Panc1 (cell line): Measurements from ENCODE around the gene SNRNP25. TPM values are rescaled to one million over a fixed set of nuclear protein-coding genes. Genes with fewer than 3 reads are reported as not detected.
"Not testable (repeated sequence)": the region's sequence is repeated elsewhere in the genome, so short reads cannot be mapped to it uniquely, and the experiment has no call there.

Experiments used
- ATAC-seq: fragments of 200-7000 bp; cut with Tn5 transposase; 2 replicates; pipeline ENCODE4 v1.9.1; 2020; ENCODE audit warnings: mild to moderate bottlenecking, moderate library complexity
- BruUV-seq: library from RNA; stranded (reverse); fragments of 400-500 nt; replicated peaks from 2 replicates; lab custom pipeline; 2021; lab: Mats Ljungman, UMichigan
- CTCF ChIA-PET: fragments of 300-600 bp; sonication (Branson Sonifier 250); formaldehyde crosslinking; loops from one replicate; lab custom pipeline; 2022; ENCODE audit warnings: antibody characterized with exemption; lab: Charles Lee
- POLR2A ChIA-PET: fragments of 300-600 bp; sonication (Branson Sonifier 250); formaldehyde crosslinking; loops from one replicate; lab custom pipeline; 2022; ENCODE audit warnings: antibody characterized with exemption; lab: Charles Lee
- DNase-seq: peaks from one replicate; pipeline ENCODE4 v3.0.0-alpha.2; 2010; ENCODE audit warnings: low read depth, low spot score
- H3K27ac ChIP-seq: 2 replicates; pipeline ENCODE4 v1.5.1; 2011; ENCODE audit warnings: mild to moderate bottlenecking, low read length, inconsistent platforms
- H3K27me3 ChIP-seq: fragments of 200-500 bp; sonication (Bioruptor generic); 2 replicates; pipeline ENCODE4 v1.6.0; 2014; ENCODE audit warnings: low read length, inconsistent platforms; ENCODE audit not compliant: control insufficient read depth, insufficient read depth
- H3K36me3 ChIP-seq: fragments of 200-500 bp; sonication (Bioruptor generic); 2 replicates; pipeline ENCODE4 v1.5.1; 2014; ENCODE audit warnings: inconsistent platforms, mild to moderate bottlenecking, low read length, moderate library complexity; ENCODE audit not compliant: control insufficient read depth, insufficient read depth
- H3K4me1 ChIP-seq: 2 replicates; pipeline ENCODE4 v1.5.1; 2011; ENCODE audit warnings: inconsistent platforms, mild to moderate bottlenecking, low read length, moderate library complexity; ENCODE audit not compliant: control insufficient read depth, insufficient read depth
- H3K4me3 ChIP-seq, 2 experiments: 2 replicates each; pipeline ENCODE4 v1.5.1; 2011 to 2012; ENCODE audit warnings: low read depth in 2 of 2, low read length in 2 of 2, mild to moderate bottlenecking in 2 of 2, inconsistent platforms in 1 of 2, moderate library complexity in 1 of 2
- H3K9me3 ChIP-seq: fragments of 200-500 bp; sonication (Bioruptor generic); 2 replicates; pipeline ENCODE4 v1.5.1; 2014; ENCODE audit warnings: low read depth, mild to moderate bottlenecking, inconsistent platforms, low read length, moderate library complexity; ENCODE audit not compliant: control insufficient read depth, insufficient read depth
- CTCF ChIP-seq: fragments of 450-650 bp; IDR thresholded peaks from 2 replicates; pipeline ENCODE4 v1.5.1; 2017; ENCODE audit warnings: mild to moderate bottlenecking
- POLR2AphosphoS5 ChIP-seq: IDR thresholded peaks from 2 replicates; pipeline ENCODE4 v1.6.1; 2012; ENCODE audit warnings: mild to moderate bottlenecking, low read depth, low read length, moderate library complexity
- REST ChIP-seq, 2 experiments: IDR thresholded peaks; 2 replicates each; pipeline ENCODE4 v1.6.1; 2011 to 2012; ENCODE audit warnings: low read depth in 2 of 2, control low read depth in 1 of 2, low read length in 1 of 2, mild to moderate bottlenecking in 1 of 2, moderate library complexity in 1 of 2; ENCODE audit not compliant: insufficient read depth in 1 of 2
- SIN3A ChIP-seq: IDR thresholded peaks from 2 replicates; pipeline ENCODE4 v1.6.1; 2012; ENCODE audit warnings: low read depth, mild to moderate bottlenecking, low read length, moderate library complexity, borderline replicate concordance; ENCODE audit not compliant: insufficient read depth
- TCF7L2 ChIP-seq: IDR thresholded peaks from 2 replicates; pipeline ENCODE4 v1.6.1; 2011; ENCODE audit warnings: mild to moderate bottlenecking, low read depth, low read length, inconsistent platforms
- in situ Hi-C: cut with HindIII; loops from 2 replicates; pipeline ENCODE4 v1.10.0; 2016; ENCODE audit warnings: low sequenced_read_pairs, low pct_unique_long_range_greater_than_20kb
- intact Hi-C: fragments of 100-400 bp; cut with micrococcal nuclease; formaldehyde crosslinking; loops from one replicate; pipeline ENCODE4 v1.10.0; 2022; ENCODE audit not compliant: unreplicated experiment
- total RNA-seq: library from RNA; stranded (reverse); gene quantifications from one replicate; pipeline ENCODE4 v1.2.1, GENCODE V29; 2021; ENCODE audit not compliant: unreplicated experiment

The SNRNP25 gene
- total RNA-seq, 1 experiment from 2014 or later, result 83.5 TPM

DNA sequence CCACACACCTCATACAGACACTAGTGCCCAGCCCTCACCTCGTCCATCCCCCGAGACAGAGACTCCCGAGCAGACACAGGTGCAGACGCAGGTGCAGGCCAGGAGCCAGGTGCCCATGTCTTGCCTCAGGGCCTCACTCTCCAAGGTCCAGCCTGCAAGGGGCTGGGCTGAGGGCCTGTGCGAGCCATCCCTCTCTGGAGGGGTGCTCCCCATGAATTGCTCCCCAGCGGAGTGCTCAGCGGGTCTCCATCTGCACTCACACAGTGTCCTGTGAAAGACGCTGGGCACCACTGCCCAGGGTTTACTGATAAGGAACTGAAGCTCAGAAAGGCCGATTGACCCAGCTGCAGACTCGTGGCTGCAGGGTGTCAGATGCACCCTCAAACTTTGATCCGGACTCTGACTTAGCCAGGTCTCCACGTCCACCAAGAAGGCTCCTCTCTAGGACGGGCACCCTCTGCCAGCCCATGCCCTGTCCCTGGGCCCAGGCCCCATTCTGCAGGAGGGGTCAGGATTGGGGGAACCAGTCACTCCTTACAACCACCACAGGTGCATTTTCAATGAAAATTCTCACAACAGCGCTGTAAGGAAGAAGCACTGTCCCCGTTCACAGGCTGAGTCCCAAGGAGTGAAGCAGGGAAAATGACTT, 17.2 kb upstream of the SNRNP25 start:
- Histone ChIP-seq H3K27me3 (no peaks in the 10 kb centered on the region), H3K4me3 (no peak overlapping the region), H3K9me3 (no peaks in the 10 kb centered on the region), H3K27ac (no peak overlapping the region), H3K4me1 (no peaks in the 10 kb centered on the region), H3K36me3 (no peaks in the 10 kb centered on the region; the same call in 1 of the 2 replicates)
- ChIA-PET CTCF (no interaction called here), POLR2A (no interaction called here)
- DNase-seq (no peak), ATAC-seq (no peak)
- in situ Hi-C loops, result no loop called here
- TF ChIP-seq TCF7L2 (no peak), SIN3A (no peak), POLR2AphosphoS5 (no peak), REST (IDR thresholded peaks at IDR 0.05; ENCODE audit: insufficient read depth in 1 of 2, low read depth in 2 of 2, low read length in 1 of 2) (no peak), CTCF (no peak)
- no TSS peak for BruUV-seq
- intact Hi-C loops, result no loop called here

- in situ Hi-C loops (no loop called here), intact Hi-C loops (no loop called here)
- H3K4me3 ChIP-seq, result no peak overlapping the region
- no peaks in the 10 kb centered on the region for H3K4me1 ChIP-seq
- no peak overlapping the region for H3K27ac ChIP-seq
- ATAC-seq (no peak), DNase-seq (no peak)
- CTCF ChIA-PET, result no interaction called here
- H3K9me3 ChIP-seq, result no peaks in the 10 kb centered on the region
- POLR2A ChIA-PET, result no interaction called here
- no peak for TF ChIP-seq CTCF
- no peak for TF ChIP-seq REST (IDR thresholded peaks at IDR 0.05; ENCODE audit: insufficient read depth in 1 of 2, low read depth in 2 of 2, low read length in 1 of 2)
- no peak for TF ChIP-seq POLR2AphosphoS5
- no peak for TF ChIP-seq SIN3A
- no peak for TF ChIP-seq TCF7L2
- no TSS peak for BruUV-seq
- H3K36me3 ChIP-seq, result no peaks in the 10 kb centered on the region; the same call in 1 of the 2 replicates
- H3K27me3 ChIP-seq, result no peaks in the 10 kb centered on the region
Measured at GRCh38 chr16:37511-37910, 16.1 kb upstream of the SNRNP25 start.

DNA sequence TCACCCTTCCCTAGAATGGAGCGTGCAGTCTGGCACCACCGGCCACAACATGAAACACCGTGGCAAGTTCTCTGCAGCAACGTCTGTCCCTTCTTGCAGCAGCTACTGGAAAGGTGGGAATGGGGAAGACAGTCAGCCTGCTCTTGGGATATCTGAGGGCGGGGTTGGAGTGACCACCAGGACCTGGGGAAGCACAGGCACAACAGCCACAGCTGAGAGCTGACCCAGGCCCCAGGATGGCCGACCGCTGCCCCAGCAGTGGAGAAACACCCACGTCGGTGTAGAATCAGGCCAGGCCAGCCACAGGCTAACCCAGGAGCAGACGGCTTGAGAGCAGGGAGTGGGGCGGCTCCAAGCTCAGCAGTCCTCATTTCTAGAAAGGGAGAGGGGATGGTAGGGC, 15.4 kb upstream of the SNRNP25 start:
- DNase-seq, in situ Hi-C loops, ATAC-seq, POLR2A ChIA-PET, H3K4me1 ChIP-seq, H3K27ac ChIP-seq, H3K9me3 ChIP-seq, H3K4me3 ChIP-seq, H3K36me3 ChIP-seq, H3K27me3 ChIP-seq, BruUV-seq, intact Hi-C loops, CTCF ChIA-PET: not testable (repeated sequence)
